ENCODE results near the gene UBE2J1.

Gene UBE2J1

GRCh38 chr6:89386917-89387491, 34.5 kb upstream of the UBE2J1 start:
- no peak for DNase-seq (ENCODE audit: insufficient read length, low spot score)
- TF ChIP-seq POU2F2 (IDR thresholded peaks at IDR 0.05; ENCODE audit: low read depth, low read length): no peak
- TF ChIP-seq POLR2AphosphoS5 (IDR thresholded peaks at IDR 0.05; ENCODE audit: low read depth, low read length): no peak
- no peak for TF ChIP-seq PAX5 (IDR thresholded peaks at IDR 0.05; ENCODE audit: insufficient read depth, low read length, severe bottlenecking)
- TF ChIP-seq TAF1 (IDR thresholded peaks at IDR 0.05; ENCODE audit: low read depth, low read length): no peak
- TF ChIP-seq SPI1 (IDR thresholded peaks at IDR 0.05; ENCODE audit: low read depth, low read length): no peak
- TF ChIP-seq POLR2A (IDR thresholded peaks at IDR 0.05; ENCODE audit: low read depth, low read length): no peak
- no peak for FAIRE-seq

GRCh38 chr6:89385846-89386245, 33.3 kb upstream of the UBE2J1 start:
- DNase-seq (ENCODE audit: insufficient read length, low spot score) (no peak), FAIRE-seq (no peak)
- TF ChIP-seq SPI1 (IDR thresholded peaks at IDR 0.05; ENCODE audit: low read depth, low read length): no peak
- TF ChIP-seq POLR2AphosphoS5 (IDR thresholded peaks at IDR 0.05; ENCODE audit: low read depth, low read length): no peak
- no peak for TF ChIP-seq POU2F2 (IDR thresholded peaks at IDR 0.05; ENCODE audit: low read depth, low read length)
- TF ChIP-seq TAF1 (IDR thresholded peaks at IDR 0.05; ENCODE audit: low read depth, low read length): no peak
- no peak for TF ChIP-seq PAX5 (IDR thresholded peaks at IDR 0.05; ENCODE audit: insufficient read depth, low read length, severe bottlenecking)
- TF ChIP-seq POLR2A (IDR thresholded peaks at IDR 0.05; ENCODE audit: low read depth, low read length): no peak

GRCh38 chr6:89385156-89385667, 32.7 kb upstream of the UBE2J1 start:
- peak; percentile 89 for FAIRE-seq
- TF ChIP-seq SPI1 (IDR thresholded peaks at IDR 0.05; ENCODE audit: low read depth, low read length) (no peak), PAX5 (IDR thresholded peaks at IDR 0.05; ENCODE audit: insufficient read depth, low read length, severe bottlenecking) (no peak), POLR2AphosphoS5 (IDR thresholded peaks at IDR 0.05; ENCODE audit: low read depth, low read length) (no peak), POLR2A (IDR thresholded peaks at IDR 0.05; ENCODE audit: low read depth, low read length) (no peak), POU2F2 (IDR thresholded peaks at IDR 0.05; ENCODE audit: low read depth, low read length) (no peak), TAF1 (IDR thresholded peaks at IDR 0.05; ENCODE audit: low read depth, low read length) (no peak)
- DNase-seq (ENCODE audit: insufficient read length, low spot score): no peak

- FAIRE-seq (no peak), DNase-seq (ENCODE audit: insufficient read length, low spot score) (no peak)
- TF ChIP-seq POLR2A (IDR thresholded peaks at IDR 0.05; ENCODE audit: low read depth, low read length): no peak
- TF ChIP-seq SPI1 (IDR thresholded peaks at IDR 0.05; ENCODE audit: low read depth, low read length): no peak
- no peak for TF ChIP-seq POLR2AphosphoS5 (IDR thresholded peaks at IDR 0.05; ENCODE audit: low read depth, low read length)
- no peak for TF ChIP-seq PAX5 (IDR thresholded peaks at IDR 0.05; ENCODE audit: insufficient read depth, low read length, severe bottlenecking)
- no peak for TF ChIP-seq POU2F2 (IDR thresholded peaks at IDR 0.05; ENCODE audit: low read depth, low read length)
- TF ChIP-seq TAF1 (IDR thresholded peaks at IDR 0.05; ENCODE audit: low read depth, low read length): no peak
These were observed 28.5 kb upstream of the UBE2J1 start for GRCh38 chr6:89381031-89381430.

- DNase-seq (ENCODE audit: insufficient read length, low spot score) (no peak), FAIRE-seq (peak; percentile 64)
- TF ChIP-seq SPI1 (IDR thresholded peaks at IDR 0.05; ENCODE audit: low read depth, low read length): 0 out of 2 replicates have a peak, but pooled peaks have one; percentile 17
- no peak for TF ChIP-seq TAF1 (IDR thresholded peaks at IDR 0.05; ENCODE audit: low read depth, low read length)
These were observed 26.8 kb upstream of the UBE2J1 start for GRCh38 chr6:89379281-89379680.

- FAIRE-seq (no peak), DNase-seq (ENCODE audit: insufficient read length, low spot score) (no peak)
- no peak for TF ChIP-seq PAX5 (IDR thresholded peaks at IDR 0.05; ENCODE audit: insufficient read depth, low read length, severe bottlenecking)
- TF ChIP-seq POLR2AphosphoS5 (IDR thresholded peaks at IDR 0.05; ENCODE audit: low read depth, low read length): no peak
These were observed 26.1 kb upstream of the UBE2J1 start for GRCh38 chr6:89378628-89379027.

- TF ChIP-seq SPI1 (IDR thresholded peaks at IDR 0.05; ENCODE audit: low read depth, low read length) (peak; percentile 22; the same call in 1 of the 2 replicates), TAF1 (IDR thresholded peaks at IDR 0.05; ENCODE audit: low read depth, low read length) (no peak)
- no peak for DNase-seq (ENCODE audit: insufficient read length, low spot score)
- FAIRE-seq: peak; percentile 96
These were observed 23.1 kb upstream of the UBE2J1 start for GRCh38 chr6:89375427-89376267.

GRCh38 chr6:89372506-89372901, 20.0 kb upstream of the UBE2J1 start:
- DNase-seq (ENCODE audit: insufficient read length, low spot score): no peak
- no peak for TF ChIP-seq POLR2A (IDR thresholded peaks at IDR 0.05; ENCODE audit: low read depth, low read length)
- no peak for TF ChIP-seq POLR2AphosphoS5 (IDR thresholded peaks at IDR 0.05; ENCODE audit: low read depth, low read length)
- TF ChIP-seq SPI1 (IDR thresholded peaks at IDR 0.05; ENCODE audit: low read depth, low read length): no peak
- no peak for TF ChIP-seq PAX5 (IDR thresholded peaks at IDR 0.05; ENCODE audit: insufficient read depth, low read length, severe bottlenecking)
- no peak for TF ChIP-seq TAF1 (IDR thresholded peaks at IDR 0.05; ENCODE audit: low read depth, low read length)
- no peak for TF ChIP-seq POU2F2 (IDR thresholded peaks at IDR 0.05; ENCODE audit: low read depth, low read length)
- FAIRE-seq: no peak

GRCh38 chr6:89371849-89372505, 19.5 kb upstream of the UBE2J1 start:
- FAIRE-seq: peak; percentile 95
- TF ChIP-seq SPI1 (IDR thresholded peaks at IDR 0.05; ENCODE audit: low read depth, low read length) (peak; percentile 58), TAF1 (IDR thresholded peaks at IDR 0.05; ENCODE audit: low read depth, low read length) (no peak)
- DNase-seq (ENCODE audit: insufficient read length, low spot score): no peak

- FAIRE-seq: no peak
- DNase-seq (ENCODE audit: insufficient read length, low spot score): no peak
- TF ChIP-seq TAF1 (IDR thresholded peaks at IDR 0.05; ENCODE audit: low read depth, low read length) (no peak), POLR2A (IDR thresholded peaks at IDR 0.05; ENCODE audit: low read depth, low read length) (no peak), PAX5 (IDR thresholded peaks at IDR 0.05; ENCODE audit: insufficient read depth, low read length, severe bottlenecking) (no peak), POLR2AphosphoS5 (IDR thresholded peaks at IDR 0.05; ENCODE audit: low read depth, low read length) (no peak), SPI1 (IDR thresholded peaks at IDR 0.05; ENCODE audit: low read depth, low read length) (no peak), POU2F2 (IDR thresholded peaks at IDR 0.05; ENCODE audit: low read depth, low read length) (no peak)
These were observed 16.5 kb upstream of the UBE2J1 start for GRCh38 chr6:89368999-89369398.
